ENCODE data around the gene TAF1L.

- TF ChIP-seq CTCF (IDR thresholded peaks at IDR 0.05) = peak; percentile 87 to 96 (median 92)
- no peak for TF ChIP-seq POLR2A (IDR thresholded peaks at IDR 0.05)
These were observed 55.6 kb downstream of the TAF1L start for GRCh38 chr9:32579706-32580331.

All from right lobe of liver (tissue), 4 donors.